Gastrocnemius medialis (tissue), 4 donors: ENCODE measurements around the gene COMMD2. TPM values are rescaled to one million over a fixed set of nuclear protein-coding genes. Genes with fewer than 3 reads are reported as not detected.

Source experiments
- ATAC-seq, 2 donors: fragments of 150-250 bp; one replicate each; pipeline ENCODE4 v1.9.1; 2016
- DNase-seq, 2 donors: peaks; one replicate each; pipeline ENCODE4 v3.0.0-alpha.2; 2019
- H3K27ac ChIP-seq, 4 donors: fragments of 200-600 bp; sonication (generic); 1 replicate in 1 of 4; 2 replicates in 3 of 4; pipeline ENCODE4 v1.5.1; 2016 to 2018; ENCODE audit warnings: mild to moderate bottlenecking in 2 of 4, moderate library complexity in 1 of 4
- H3K27me3 ChIP-seq, 3 donors: fragments of 200-600 bp; sonication (generic) in 2 of 3; 1 replicate in 1 of 3; 2 replicates in 2 of 3; pipeline versions ENCODE4 v1.5.1 to v1.6.0; 2016 to 2019; ENCODE audit warnings: mild to moderate bottlenecking in 1 of 3, moderate library complexity in 1 of 3
- H3K36me3 ChIP-seq, 2 donors: fragments of 200-600 bp; sonication (generic) in 1 of 2; one replicate each; pipeline ENCODE4 v1.5.1; 2017 to 2018
- H3K4me1 ChIP-seq, 2 donors: fragments of 200-600 bp; sonication (generic) in 1 of 2; one replicate each; pipeline ENCODE4 v1.5.1; 2016 to 2017; ENCODE audit warnings: mild to moderate bottlenecking in 2 of 2
- H3K4me3 ChIP-seq, 4 donors: fragments of 200-600 bp; sonication (generic) in 3 of 4; 1 replicate in 1 of 4; 2 replicates in 3 of 4; pipeline ENCODE4 v1.5.1; 2016 to 2019; ENCODE audit warnings: mild to moderate bottlenecking in 2 of 4
- H3K9me3 ChIP-seq, 3 donors: fragments of 200-600 bp; sonication (generic) in 2 of 3; 1 replicate in 1 of 3; 2 replicates in 2 of 3; pipeline ENCODE4 v1.5.1; 2016 to 2019
- CTCF ChIP-seq, 5 experiments: fragments of 450-650 bp in 3 of 5; fragments of 200-600 bp in 2 of 5; sonication (generic) in 2 of 5; IDR thresholded peaks in 4 of 5; conservative IDR thresholded peaks in 1 of 5; 1 replicate in 4 of 5; 2 replicates in 1 of 5; pipeline ENCODE4 v1.5.1; 2016 to 2019; ENCODE audit warnings: antibody characterized with exemption in 5 of 5, mild to moderate bottlenecking in 3 of 5, moderate library complexity in 3 of 5
- POLR2A ChIP-seq, 2 donors: fragments of 450-650 bp; IDR thresholded peaks; one replicate each; pipeline ENCODE4 v1.6.1; 2017; ENCODE audit warnings: antibody characterized with exemption in 2 of 2, mild to moderate bottlenecking in 2 of 2, moderate library complexity in 2 of 2
- in situ Hi-C, 4 donors: fragments of 200-750 bp; cut with MboI; loops; one replicate each; pipeline versions ENCODE4 v1.15.0 to v1.8.0; 2017; ENCODE audit warnings: low sequenced_read_pairs in 4 of 4
- intact Hi-C: fragments of 100-400 bp; cut with DNase I; formaldehyde crosslinking; loops from one replicate; pipeline ENCODE4 v1.15.1; 2023; ENCODE audit warnings: low total_unique reads
- total RNA-seq, 4 donors: library from RNA; depleted of rRNA; stranded (reverse); fragments of >200 nt; gene quantifications; one replicate each; pipeline versions ENCODE4 v1.1.0 to v1.2.3, GENCODE V29; 2016

Gene COMMD2
- total RNA-seq, 4 donors from 2014 or later: 7.9 to 10.0 (median 8.6) TPM

DNA sequence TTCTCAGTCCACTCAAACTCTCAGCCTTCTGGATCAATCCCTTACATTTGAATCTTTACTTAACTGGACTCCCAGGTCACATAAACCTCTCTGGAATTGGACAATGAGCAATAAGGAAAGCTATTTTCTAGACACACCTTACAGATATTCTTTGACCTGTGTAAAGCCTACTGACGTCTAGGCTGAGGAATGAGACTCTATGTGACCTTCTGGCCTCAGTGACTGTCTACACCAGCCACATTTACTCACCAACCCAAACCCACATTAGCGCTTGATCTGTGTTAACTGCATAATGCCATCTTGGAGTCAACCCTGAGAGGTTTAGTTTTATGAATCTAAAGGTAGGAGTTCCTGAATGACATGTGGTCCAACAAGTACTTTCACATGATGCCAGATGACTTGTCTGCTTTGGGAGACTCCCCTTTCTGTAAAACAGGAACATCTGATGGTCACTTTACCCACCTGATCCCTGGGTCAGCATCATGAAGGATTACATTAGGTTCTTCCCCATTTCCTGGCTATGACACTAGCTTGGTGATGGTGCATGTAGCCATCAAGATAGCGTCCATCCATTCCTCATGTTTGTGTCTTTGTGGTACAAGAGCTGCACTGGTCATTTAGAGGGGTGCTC, 11.4 kb upstream of the COMMD2 start:
- Histone ChIP-seq H3K9me3 (no peaks in the 10 kb centered on the region), H3K4me3 (no peak overlapping the region), H3K36me3 (no peaks in the 10 kb centered on the region), H3K27ac (no peak overlapping the region), H3K4me1 (no peaks in the 10 kb centered on the region), H3K27me3 (peaks cover 2 to 5% (median 4%) of the 10 kb centered on the region in 3 donors)
- ATAC-seq: no peak
- TF ChIP-seq POLR2A (IDR thresholded peaks at IDR 0.05): no peak
- TF ChIP-seq CTCF (IDR thresholded peaks at IDR 0.05 in 4 of 5, conservative IDR thresholded peaks at IDR 0.05 in 1 of 5): no peak
- in situ Hi-C loops (no loop called here), intact Hi-C loops (no loop called here)
- no peak for DNase-seq

- DNase-seq (no peak), ATAC-seq (no peak)
- Histone ChIP-seq H3K9me3 (no peaks in the 10 kb centered on the region), H3K36me3 (peaks cover 0 to 22% of the 10 kb centered on the region in 2 donors), H3K4me1 (peaks cover 7 to 9% of the 10 kb centered on the region in 2 donors), H3K27me3 (no peaks in the 10 kb centered on the region), H3K27ac (no peak overlapping the region), H3K4me3 (no peak overlapping the region)
- intact Hi-C loops: loop anchor here (5.0 kb wide), 1 partner anchor 96 kb away; the partner anchor contains the start of gene WWTR1
- TF ChIP-seq CTCF (IDR thresholded peaks at IDR 0.05 in 4 of 5, conservative IDR thresholded peaks at IDR 0.05 in 1 of 5): no peak
- TF ChIP-seq POLR2A (IDR thresholded peaks at IDR 0.05): no peak
- in situ Hi-C loops: no loop called here
These were observed 1.4 kb upstream of the COMMD2 start for GRCh38 chr3:149753717-149754116.

GRCh38 chr3:149752788-149753136, 473 bp upstream of the COMMD2 start:
- H3K4me1 ChIP-seq: peaks cover 7 to 9% of the 10 kb centered on the region in 2 donors
- TF ChIP-seq POLR2A (IDR thresholded peaks at IDR 0.05): no peak
- TF ChIP-seq CTCF (IDR thresholded peaks at IDR 0.05 in 4 of 5, conservative IDR thresholded peaks at IDR 0.05 in 1 of 5): no peak
- H3K27ac ChIP-seq: peak overlapping the region; percentile 80 to 88 (median 84)
- peak overlapping the region; percentile 90 to 98 (median 92) for H3K4me3 ChIP-seq
- DNase-seq (no peak), ATAC-seq (no peak)
- intact Hi-C loops: loop anchor here (5.0 kb wide), 1 partner anchor 95 kb away; the partner anchor contains the start of gene WWTR1
- in situ Hi-C loops: no loop called here
- H3K9me3 ChIP-seq: no peaks in the 10 kb centered on the region
- H3K27me3 ChIP-seq: no peaks in the 10 kb centered on the region
- peaks cover 0 to 32% of the 10 kb centered on the region in 2 donors for H3K36me3 ChIP-seq

- in situ Hi-C loops: no loop called here
- no peaks in the 10 kb centered on the region for H3K27me3 ChIP-seq
- no peaks in the 10 kb centered on the region for H3K9me3 ChIP-seq
- peaks cover 7 to 9% of the 10 kb centered on the region in 2 donors for H3K4me1 ChIP-seq
- ATAC-seq: peak in 1 of 2 donors; percentile 34
- peak overlapping the region; percentile 90 to 98 (median 92) for H3K4me3 ChIP-seq
- peak overlapping the region; percentile 80 to 88 (median 84) for H3K27ac ChIP-seq
- no peak for TF ChIP-seq CTCF (IDR thresholded peaks at IDR 0.05 in 4 of 5, conservative IDR thresholded peaks at IDR 0.05 in 1 of 5)
- DNase-seq: no peak
- intact Hi-C loops: loop anchor here (2.0 to 5.0 kb wide), 2 partner anchors 61 to 94 kb away; partner anchors contain the start of genes RNF13 and WWTR1
- peaks cover 0 to 43% of the 10 kb centered on the region in 2 donors for H3K36me3 ChIP-seq
These were observed 738 bp downstream of the COMMD2 start for GRCh38 chr3:149751551-149751950.
